ES-I3 (cell line): Measurements from ENCODE around the gene PTTG1.

Experiments
- H3K36me3 ChIP-seq: 2 replicates; pipeline ENCODE4 v1.6.1; 2013; ENCODE audit warnings: mild to moderate bottlenecking, low read length, control low read depth, moderate library complexity; ENCODE audit not compliant: insufficient read depth
- H3K4me1 ChIP-seq: 2 replicates; pipeline ENCODE4 v1.6.1; 2013; ENCODE audit warnings: mild to moderate bottlenecking, control low read depth, low read length; ENCODE audit not compliant: insufficient read depth
- H3K9ac ChIP-seq: 2 replicates; pipeline ENCODE4 v1.6.1; 2013; ENCODE audit warnings: low read depth, mild to moderate bottlenecking, low read length, moderate library complexity
- H3K9me3 ChIP-seq: 2 replicates; pipeline ENCODE4 v1.6.1; 2013; ENCODE audit warnings: mild to moderate bottlenecking, low read length, moderate library complexity; ENCODE audit not compliant: control insufficient read depth, insufficient read depth

PTTG1 gene

DNA sequence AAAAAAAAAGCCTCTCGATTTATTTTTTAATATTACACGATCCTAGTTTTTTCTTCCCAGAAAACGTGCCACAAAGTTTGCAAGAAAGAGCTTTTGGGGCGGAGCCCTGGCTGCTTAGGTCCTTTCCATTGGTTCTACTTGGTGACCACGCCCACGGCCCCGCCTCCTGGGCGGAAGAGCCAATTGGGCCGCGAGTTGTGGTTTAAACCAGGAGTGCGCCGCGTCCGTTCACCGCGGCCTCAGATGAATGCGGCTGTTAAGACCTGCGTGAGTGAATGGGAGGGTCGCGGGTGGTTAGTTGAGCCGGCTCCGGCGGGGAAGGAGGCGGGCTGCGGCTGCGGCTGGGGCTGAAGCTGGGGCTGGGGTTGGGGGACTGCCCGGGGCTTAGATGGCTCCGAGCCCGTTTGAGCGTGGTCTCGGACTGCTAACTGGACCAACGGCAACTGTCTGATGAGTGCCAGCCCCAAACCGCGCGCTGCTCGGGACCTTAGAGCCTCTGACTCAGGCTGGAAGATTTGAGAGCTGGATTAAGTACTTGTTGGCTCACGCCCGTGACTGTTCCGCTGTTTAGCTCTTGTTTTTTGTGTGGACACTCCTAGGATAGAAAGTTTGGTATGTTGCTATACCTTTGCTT lies at the start of gene PTTG1:
Gene PTTG1 (plus strand): TSS at position 231 of the 634 bp plus-strand sequence. CDS start 458 bp downstream, outside the sequence.
- Histone ChIP-seq H3K9ac (peak within 1 kb of the TSS; percentile 71), H3K4me1 (peaks cover 10% of the 10 kb centered on the region), H3K9me3 (no peaks in the 10 kb centered on the region), H3K36me3 (peaks cover 10% of the 10 kb centered on the region; the same call in 1 of the 2 replicates)

GRCh38 chr5:160375166-160375565 lies 46.5 kb upstream of the PTTG1 start:
- Histone ChIP-seq H3K36me3 (no peaks in the 10 kb centered on the region), H3K9me3 (no peaks in the 10 kb centered on the region), H3K4me1 (peaks cover 4% of the 10 kb centered on the region), H3K9ac (no peak overlapping the region)

DNA sequence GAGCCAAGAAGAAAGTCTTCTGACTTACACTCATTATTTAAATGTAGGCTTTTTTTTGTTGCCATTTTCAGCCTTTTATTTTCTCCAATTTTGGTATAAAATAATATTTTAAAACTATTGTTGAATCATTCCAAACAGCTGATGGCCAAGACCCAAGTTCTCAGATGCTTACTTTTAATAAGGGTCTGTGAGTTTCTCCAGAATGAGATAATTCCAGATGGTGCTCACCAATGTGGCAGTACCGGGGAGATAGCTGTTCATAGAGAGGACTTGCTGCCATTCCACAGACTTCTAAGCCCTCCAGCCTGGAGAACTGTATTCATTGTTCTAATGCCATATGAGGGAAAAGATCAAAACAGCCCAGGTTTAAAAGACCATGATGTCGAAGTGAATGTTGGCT lies 46.0 kb upstream of the PTTG1 start:
- H3K4me1 ChIP-seq: peaks cover 3% of the 10 kb centered on the region
- no peaks in the 10 kb centered on the region for H3K36me3 ChIP-seq
- no peaks in the 10 kb centered on the region for H3K9me3 ChIP-seq
- no peak overlapping the region for H3K9ac ChIP-seq

DNA sequence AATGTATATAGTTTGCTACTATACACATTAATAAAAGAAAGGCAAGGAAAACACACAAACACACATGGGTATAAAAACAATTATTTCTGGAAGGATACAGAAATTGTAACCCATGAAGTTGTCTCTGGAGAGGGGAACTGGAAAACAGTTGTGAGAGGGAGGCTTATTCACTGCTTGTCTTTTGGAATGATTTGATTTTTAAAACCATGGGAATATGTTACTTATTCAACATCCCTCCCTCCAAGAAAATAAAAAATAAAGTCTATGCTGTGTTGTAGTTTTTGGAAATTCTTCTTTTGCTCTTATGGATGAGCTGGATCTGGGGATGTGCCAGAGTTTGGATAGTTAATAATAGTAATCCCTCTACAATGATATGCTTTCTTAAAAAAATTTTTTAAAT lies 45.2 kb upstream of the PTTG1 start:
- H3K36me3 ChIP-seq: no peaks in the 10 kb centered on the region
- no peaks in the 10 kb centered on the region for H3K9me3 ChIP-seq
- no peak overlapping the region for H3K9ac ChIP-seq
- no peaks in the 10 kb centered on the region; the same call in 1 of the 2 replicates for H3K4me1 ChIP-seq

DNA sequence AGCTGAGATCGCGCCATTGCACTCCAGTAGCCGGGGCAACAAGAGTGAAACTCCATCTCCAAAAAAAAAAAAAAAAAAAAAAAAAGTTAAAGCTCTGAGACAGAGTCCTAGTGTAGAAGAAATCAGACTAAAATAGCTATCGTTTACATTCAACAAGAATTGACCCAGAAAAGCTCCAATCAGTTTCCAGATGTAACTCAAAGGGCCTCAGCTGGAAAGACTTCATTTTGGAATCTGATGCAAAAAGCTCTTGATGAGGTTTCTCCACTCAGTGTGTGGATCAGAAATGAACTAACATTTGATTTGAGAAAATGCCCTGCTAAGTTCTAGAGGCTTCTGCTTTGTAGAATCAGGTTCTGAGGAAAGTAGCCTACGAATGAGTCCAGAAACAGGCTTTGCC lies 44.0 kb upstream of the PTTG1 start:
- Histone ChIP-seq H3K4me1 (no peaks in the 10 kb centered on the region; the same call in 1 of the 2 replicates), H3K9ac (no peak overlapping the region), H3K9me3 (no peaks in the 10 kb centered on the region), H3K36me3 (no peaks in the 10 kb centered on the region)

- H3K9me3 ChIP-seq: no peaks in the 10 kb centered on the region
- H3K4me1 ChIP-seq: no peaks in the 10 kb centered on the region; the same call in 1 of the 2 replicates
- H3K36me3 ChIP-seq: no peaks in the 10 kb centered on the region
- no peak overlapping the region for H3K9ac ChIP-seq
These were observed 43.3 kb upstream of the PTTG1 start for GRCh38 chr5:160378330-160378729.

GRCh38 chr5:160379511-160379910 lies 42.1 kb upstream of the PTTG1 start:
- H3K9me3 ChIP-seq: no peaks in the 10 kb centered on the region
- no peaks in the 10 kb centered on the region; the same call in 1 of the 2 replicates for H3K4me1 ChIP-seq
- H3K36me3 ChIP-seq: no peaks in the 10 kb centered on the region
- H3K9ac ChIP-seq: no peak overlapping the region

GRCh38 chr5:160380041-160380440 lies 41.6 kb upstream of the PTTG1 start:
- no peaks in the 10 kb centered on the region for H3K9me3 ChIP-seq
- no peaks in the 10 kb centered on the region; the same call in 1 of the 2 replicates for H3K4me1 ChIP-seq
- H3K9ac ChIP-seq: no peak overlapping the region
- no peaks in the 10 kb centered on the region for H3K36me3 ChIP-seq

- H3K9ac ChIP-seq: no peak overlapping the region
- no peaks in the 10 kb centered on the region for H3K36me3 ChIP-seq
- no peaks in the 10 kb centered on the region; the same call in 1 of the 2 replicates for H3K4me1 ChIP-seq
- no peaks in the 10 kb centered on the region for H3K9me3 ChIP-seq
These were observed 39.3 kb upstream of the PTTG1 start for GRCh38 chr5:160382346-160382745.

- Histone ChIP-seq H3K9ac (no peak overlapping the region), H3K36me3 (no peaks in the 10 kb centered on the region), H3K9me3 (0 out of 2 replicates have a peak, but pooled peaks cover 3% of the 10 kb centered on the region), H3K4me1 (no peaks in the 10 kb centered on the region; the same call in 1 of the 2 replicates)
These were observed 37.0 kb upstream of the PTTG1 start for GRCh38 chr5:160384681-160385080.

GRCh38 chr5:160385496-160385895 lies 36.2 kb upstream of the PTTG1 start:
- Histone ChIP-seq H3K9me3 (0 out of 2 replicates have a peak, but pooled peaks cover 3% of the 10 kb centered on the region), H3K9ac (no peak overlapping the region), H3K36me3 (no peaks in the 10 kb centered on the region), H3K4me1 (no peaks in the 10 kb centered on the region)

- H3K9me3 ChIP-seq: 0 out of 2 replicates have a peak, but pooled peaks cover 3% of the 10 kb centered on the region
- no peaks in the 10 kb centered on the region for H3K4me1 ChIP-seq
- no peaks in the 10 kb centered on the region for H3K36me3 ChIP-seq
- no peak overlapping the region for H3K9ac ChIP-seq
These were observed 34.2 kb upstream of the PTTG1 start for GRCh38 chr5:160387445-160387844.

- Histone ChIP-seq H3K9me3 (0 out of 2 replicates have a peak, but pooled peaks cover 3% of the 10 kb centered on the region), H3K36me3 (no peaks in the 10 kb centered on the region), H3K4me1 (no peaks in the 10 kb centered on the region), H3K9ac (no peak overlapping the region)
These were observed 30.6 kb upstream of the PTTG1 start for GRCh38 chr5:160390787-160391696.

DNA sequence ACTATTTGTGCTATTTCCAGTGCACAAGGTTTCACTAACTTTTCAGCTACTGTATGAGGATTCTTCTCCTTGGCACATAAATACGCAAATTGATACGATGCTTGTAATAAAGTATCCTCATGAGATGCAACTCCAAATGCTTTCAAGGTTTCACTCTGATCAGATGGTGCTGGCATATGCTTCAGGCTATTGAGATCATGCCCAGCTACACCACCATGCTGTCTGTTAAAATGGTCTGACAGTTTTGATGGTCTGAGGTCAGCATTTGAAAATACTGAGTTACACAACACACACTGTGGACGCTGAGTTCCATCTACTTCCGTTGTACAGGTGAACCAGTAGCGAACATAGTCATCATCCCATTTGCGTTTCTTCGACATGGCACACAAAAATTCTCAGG lies 26.5 kb upstream of the PTTG1 start:
- H3K4me1 ChIP-seq: peaks cover 12% of the 10 kb centered on the region; the same call in 1 of the 2 replicates
- H3K36me3 ChIP-seq: no peaks in the 10 kb centered on the region
- no peak overlapping the region for H3K9ac ChIP-seq
- no peaks in the 10 kb centered on the region for H3K9me3 ChIP-seq
